Measurements from ENCODE around the gene FAAH.

DNA sequence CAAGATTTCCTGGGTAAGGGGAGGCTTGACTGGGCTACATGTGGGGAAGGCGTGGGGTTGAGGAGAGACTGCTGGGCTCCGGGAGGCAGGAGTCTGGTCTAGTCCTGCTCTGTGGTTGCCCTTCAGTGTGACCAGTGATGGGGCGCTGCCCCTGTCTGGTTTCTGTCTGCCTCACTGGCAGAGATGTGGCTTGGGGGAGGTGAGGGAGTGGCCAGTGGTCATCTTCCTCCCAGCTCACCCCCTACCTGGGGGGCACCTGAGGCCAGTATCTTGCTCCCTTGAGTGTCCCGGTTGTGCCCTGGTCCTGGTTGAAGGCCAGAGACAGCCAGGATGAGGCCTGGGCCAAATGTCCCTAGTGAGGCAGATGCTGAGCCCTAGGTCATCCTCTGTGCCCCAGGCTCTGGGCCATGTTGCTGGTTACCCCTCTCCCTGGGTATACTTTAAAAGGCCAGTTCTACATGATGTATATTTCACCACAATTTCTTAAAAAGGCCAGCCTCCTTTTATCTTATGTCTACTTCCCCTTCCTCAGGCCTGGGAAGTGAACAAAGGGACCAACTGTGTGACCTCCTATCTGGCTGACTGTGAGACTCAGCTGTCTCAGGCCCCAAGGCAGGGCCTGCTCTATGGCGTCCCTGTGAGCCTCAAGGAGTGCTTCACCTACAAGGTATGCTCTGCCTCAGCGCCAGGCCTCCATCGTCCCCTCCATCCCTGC lies 10.5 kb downstream of the FAAH start:
- TF ChIP-seq POLR2A (IDR thresholded peaks at IDR 0.05) (no peak), CTCF (IDR thresholded peaks at IDR 0.05) (no peak)
